MM.1S (cell line): Measurements from ENCODE around the gene TMEM95.

Source experiments
- EZH2 ChIP-seq: fragments of 300-600 bp; sonication (generic); optimal IDR thresholded peaks from 2 replicates; pipeline ENCODE3; 2017; ENCODE audit warnings: low read depth, mild to moderate bottlenecking, antibody characterized with exemption, low read length, mixed read lengths
- EZH2phosphoT487 ChIP-seq: fragments of 300-600 bp; sonication (generic); IDR thresholded peaks from 2 replicates; pipeline ENCODE4 v1.6.1; 2018; ENCODE audit warnings: antibody characterized with exemption, low read length
- TF ChIP-seq, protein P1 (sequence below): fragments of 300-600 bp; sonication (generic); IDR thresholded peaks from 2 replicates; pipeline ENCODE4 v1.5.1; 2016; ENCODE audit warnings: antibody characterized with exemption, low read length, mixed read lengths

DNA sequence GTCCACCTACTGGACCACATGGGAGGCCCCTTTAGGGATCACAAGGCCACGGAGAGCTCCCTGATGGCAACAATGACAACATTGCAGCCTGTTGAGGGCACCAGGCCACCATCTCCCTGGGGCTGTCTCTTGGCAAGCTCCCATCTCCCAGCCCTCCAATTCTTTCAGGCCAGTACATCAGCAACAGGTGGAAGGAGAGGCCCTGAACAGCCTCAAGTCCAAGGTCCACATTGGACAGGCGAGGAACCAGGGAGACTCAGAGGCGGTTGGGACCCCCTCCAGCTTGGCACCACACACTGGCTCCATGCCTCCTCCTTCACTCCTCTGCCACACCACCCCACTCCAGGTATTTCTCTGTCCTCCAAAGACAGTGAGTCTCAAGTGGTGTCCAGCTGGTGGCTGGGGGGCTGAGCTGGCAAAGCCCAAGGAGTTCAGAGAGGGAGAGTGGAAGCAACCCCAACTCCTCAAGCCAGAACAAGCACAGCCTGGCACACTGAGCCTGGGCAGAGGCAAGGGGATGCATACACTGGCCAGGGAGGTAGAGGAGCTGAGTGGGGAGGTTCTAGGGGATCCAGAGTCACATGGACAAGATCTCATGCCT, 19.9 kb upstream of the TMEM95 start:
- TF ChIP-seq, protein P1, sequence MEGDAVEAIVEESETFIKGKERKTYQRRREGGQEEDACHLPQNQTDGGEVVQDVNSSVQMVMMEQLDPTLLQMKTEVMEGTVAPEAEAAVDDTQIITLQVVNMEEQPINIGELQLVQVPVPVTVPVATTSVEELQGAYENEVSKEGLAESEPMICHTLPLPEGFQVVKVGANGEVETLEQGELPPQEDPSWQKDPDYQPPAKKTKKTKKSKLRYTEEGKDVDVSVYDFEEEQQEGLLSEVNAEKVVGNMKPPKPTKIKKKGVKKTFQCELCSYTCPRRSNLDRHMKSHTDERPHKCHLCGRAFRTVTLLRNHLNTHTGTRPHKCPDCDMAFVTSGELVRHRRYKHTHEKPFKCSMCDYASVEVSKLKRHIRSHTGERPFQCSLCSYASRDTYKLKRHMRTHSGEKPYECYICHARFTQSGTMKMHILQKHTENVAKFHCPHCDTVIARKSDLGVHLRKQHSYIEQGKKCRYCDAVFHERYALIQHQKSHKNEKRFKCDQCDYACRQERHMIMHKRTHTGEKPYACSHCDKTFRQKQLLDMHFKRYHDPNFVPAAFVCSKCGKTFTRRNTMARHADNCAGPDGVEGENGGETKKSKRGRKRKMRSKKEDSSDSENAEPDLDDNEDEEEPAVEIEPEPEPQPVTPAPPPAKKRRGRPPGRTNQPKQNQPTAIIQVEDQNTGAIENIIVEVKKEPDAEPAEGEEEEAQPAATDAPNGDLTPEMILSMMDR: no peak
- TF ChIP-seq EZH2: no peak
- no peak for TF ChIP-seq EZH2phosphoT487
